Left ventricle myocardium inferior (tissue), 1 donor: Measurements from ENCODE around the gene C5orf24. TPM values are rescaled to one million over a fixed set of nuclear protein-coding genes. Genes with fewer than 3 reads are reported as not detected.

Experiments used
- DNase-seq: peaks from one replicate; pipeline ENCODE4 v3.0.0-alpha.2; 2020
- H3K27ac ChIP-seq: fragments of 200-600 bp; replicated peaks from 2 replicates; pipeline ENCODE4 v1.8.0; 2021
- H3K27me3 ChIP-seq: fragments of 200-600 bp; 2 replicates; pipeline ENCODE4 v1.8.0; 2021; ENCODE audit warnings: low read depth
- H3K36me3 ChIP-seq: fragments of 200-600 bp; 2 replicates; pipeline ENCODE4 v1.8.0; 2021
- H3K4me1 ChIP-seq: fragments of 200-600 bp; 2 replicates; pipeline ENCODE4 v1.8.0; 2021
- H3K4me3 ChIP-seq: fragments of 200-600 bp; 2 replicates; pipeline ENCODE4 v1.8.0; 2021; ENCODE audit warnings: mild to moderate bottlenecking, moderate library complexity
- H3K9me3 ChIP-seq: fragments of 200-600 bp; replicated peaks from 2 replicates; pipeline ENCODE4 v1.8.0; 2021
- CTCF ChIP-seq: fragments of 200-600 bp; IDR thresholded peaks from 2 replicates; pipeline ENCODE4 v1.8.0; 2021; ENCODE audit warnings: antibody characterized with exemption, mild to moderate bottlenecking, borderline replicate concordance
- intact Hi-C: fragments of 100-400 bp; cut with micrococcal nuclease; formaldehyde crosslinking; loops from one replicate; pipeline ENCODE4 v1.11.0; 2022
- long read RNA-seq: library from polyadenylated mRNA; unstranded; transcript quantifications from one replicate; pipeline ENCODE4 v2.0.0, GENCODE V29; 2021
- total RNA-seq: library from RNA; stranded (reverse); fragmentation: NEBNext Ultra II Directional; extraction: Animal tissue kit (Norgen Biotek cat#: 25700); gene quantifications from one replicate; pipeline ENCODE4 v1.2.1, GENCODE V29; 2021
- donor health status: DM: no; HTN: yes; CAD: no; lungs with severe emphysema.

Gene C5orf24
- 24.9 TPM for total RNA-seq
- long read RNA-seq, full-length matches to known transcripts: 38 of 42 reads
- long read RNA-seq, partial matches to known transcripts: 4 of 42 reads
- long read RNA-seq, other reads (novel, unspliced or antisense): 0 of 42 reads

- Histone ChIP-seq H3K36me3 (peaks cover 3% of the 10 kb centered on the region), H3K27me3 (no peaks in the 10 kb centered on the region), H3K27ac (peak within 1 kb of the TSS; percentile 99), H3K9me3 (no peaks in the 10 kb centered on the region), H3K4me3 (peak within 1 kb of the TSS; percentile 96), H3K4me1 (peaks cover 58% of the 10 kb centered on the region)
- intact Hi-C loops: no loop called here
- no peak for TF ChIP-seq CTCF
- peak; percentile 95 for DNase-seq
These were observed at the start of gene C5orf24 for GRCh38 chr5:134845852-134846640. TSS of gene C5orf24 (plus strand) at chr5:134845968. CDS start at chr5:134854901, 8,933 bp downstream.

- Histone ChIP-seq H3K27me3 (no peaks in the 10 kb centered on the region), H3K36me3 (peaks cover 80% of the 10 kb centered on the region), H3K9me3 (no peaks in the 10 kb centered on the region), H3K4me1 (no peaks in the 10 kb centered on the region), H3K4me3 (no peak overlapping the region), H3K27ac (no peak overlapping the region)
- no peak for DNase-seq
- intact Hi-C loops: no loop called here
- TF ChIP-seq CTCF: no peak
These were observed 47.3 kb upstream of the C5orf24 start for GRCh38 chr5:134798468-134798867.

GRCh38 chr5:134803821-134804220, 41.9 kb upstream of the C5orf24 start:
- H3K27me3 ChIP-seq: no peaks in the 10 kb centered on the region
- no peak overlapping the region for H3K27ac ChIP-seq
- no peaks in the 10 kb centered on the region for H3K9me3 ChIP-seq
- no peak for TF ChIP-seq CTCF
- peaks cover 67% of the 10 kb centered on the region for H3K36me3 ChIP-seq
- no peak for DNase-seq
- H3K4me1 ChIP-seq: no peaks in the 10 kb centered on the region
- H3K4me3 ChIP-seq: no peak overlapping the region
- intact Hi-C loops: no loop called here

- H3K27me3 ChIP-seq: no peaks in the 10 kb centered on the region
- H3K4me3 ChIP-seq: no peak overlapping the region
- H3K4me1 ChIP-seq: no peaks in the 10 kb centered on the region
- DNase-seq: no peak
- H3K27ac ChIP-seq: no peak overlapping the region
- H3K36me3 ChIP-seq: peaks cover 85% of the 10 kb centered on the region
- no peak for TF ChIP-seq CTCF
- H3K9me3 ChIP-seq: no peaks in the 10 kb centered on the region
- intact Hi-C loops: no loop called here
These were observed 32.4 kb upstream of the C5orf24 start for GRCh38 chr5:134813407-134813806.

GRCh38 chr5:134813827-134814226, 31.9 kb upstream of the C5orf24 start:
- intact Hi-C loops: no loop called here
- no peaks in the 10 kb centered on the region for H3K9me3 ChIP-seq
- peaks cover 85% of the 10 kb centered on the region for H3K36me3 ChIP-seq
- H3K27me3 ChIP-seq: no peaks in the 10 kb centered on the region
- no peak overlapping the region for H3K27ac ChIP-seq
- DNase-seq: no peak
- no peak overlapping the region for H3K4me3 ChIP-seq
- H3K4me1 ChIP-seq: no peaks in the 10 kb centered on the region
- TF ChIP-seq CTCF: no peak
